SK-N-MC (cell line): Measurements from ENCODE around the gene DENND6B.

ENCODE experiments used
- EZH2 ChIP-seq: fragments of 200-600 bp; sonication (generic); IDR thresholded peaks from one replicate; pipeline ENCODE4 v1.6.1; 2017; ENCODE audit warnings: antibody characterized with exemption
- FOXP2 ChIP-seq: optimal IDR thresholded peaks from 2 replicates; pipeline ENCODE3; 2011; ENCODE audit warnings: mild to moderate bottlenecking, moderate library complexity; ENCODE audit not compliant: insufficient read depth; ENCODE audit errors: extremely low read length, control extremely low read depth
- POLR2AphosphoS5 ChIP-seq: IDR thresholded peaks from 2 replicates; pipeline ENCODE4 v1.6.1; 2012; ENCODE audit warnings: mild to moderate bottlenecking, low read depth, low read length, borderline replicate concordance

DNA sequence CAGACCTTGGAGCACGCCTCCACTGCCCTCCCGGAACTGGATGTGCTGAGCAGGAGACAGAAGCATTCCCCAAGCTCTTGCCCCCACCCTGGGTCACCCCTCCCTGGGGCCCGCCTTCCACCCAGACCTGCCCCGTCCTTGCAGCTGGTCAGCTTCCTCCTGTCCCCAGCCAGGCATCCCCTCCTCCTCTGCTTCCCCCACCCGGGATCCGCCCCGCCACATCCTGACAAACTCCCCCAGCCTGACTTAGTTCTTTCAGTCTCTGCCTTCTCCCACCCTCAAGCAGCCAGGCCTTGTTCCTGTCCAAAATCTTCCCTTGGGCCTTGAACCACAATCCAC lies 18.2 kb downstream of the DENND6B start:
- TF ChIP-seq EZH2: no peak
- TF ChIP-seq POLR2AphosphoS5: no peak
- TF ChIP-seq FOXP2: no peak
